ENCODE results near the gene RAB3GAP2. TPM values are rescaled to one million over a fixed set of nuclear protein-coding genes. Genes with fewer than 3 reads are reported as not detected.
"Not testable (repeated sequence)": the region's sequence is repeated elsewhere in the genome, so short reads cannot be mapped to it uniquely, and the experiment has no call there.

RAB3GAP2 gene
- total RNA-seq, 2 donors from 2014 or later = 50.1 to 50.5 TPM

DNA sequence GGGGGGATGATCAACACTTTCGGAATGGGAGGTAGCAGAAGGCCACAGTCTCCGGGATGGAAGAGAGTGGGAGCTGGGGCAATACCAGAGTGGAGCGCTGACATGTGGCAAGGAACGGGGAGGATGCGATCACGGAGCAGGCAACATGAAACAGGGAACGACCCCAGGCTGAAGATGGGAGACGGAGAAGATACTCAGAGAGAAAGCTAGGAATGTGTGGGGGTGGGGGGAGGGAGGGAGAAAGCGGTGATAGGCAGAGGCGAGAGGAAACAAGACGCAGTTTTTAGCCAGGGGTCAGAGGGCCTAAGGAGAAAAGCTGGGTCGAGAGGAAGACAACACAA, 577 bp downstream of the RAB3GAP2 start:
- Mint-ChIP-seq H3K27ac (no peak overlapping the region), H3K27me3 (peaks cover 4% of the 10 kb centered on the region), H3K4me3 (no peak overlapping the region), H3K4me1 (peaks cover 9% of the 10 kb centered on the region), H3K9me3 (no peaks in the 10 kb centered on the region), H3K36me3 (ENCODE audit: low read depth) (no peaks in the 10 kb centered on the region)
- ATAC-seq (replicated peaks) = peak; percentile 2

DNA sequence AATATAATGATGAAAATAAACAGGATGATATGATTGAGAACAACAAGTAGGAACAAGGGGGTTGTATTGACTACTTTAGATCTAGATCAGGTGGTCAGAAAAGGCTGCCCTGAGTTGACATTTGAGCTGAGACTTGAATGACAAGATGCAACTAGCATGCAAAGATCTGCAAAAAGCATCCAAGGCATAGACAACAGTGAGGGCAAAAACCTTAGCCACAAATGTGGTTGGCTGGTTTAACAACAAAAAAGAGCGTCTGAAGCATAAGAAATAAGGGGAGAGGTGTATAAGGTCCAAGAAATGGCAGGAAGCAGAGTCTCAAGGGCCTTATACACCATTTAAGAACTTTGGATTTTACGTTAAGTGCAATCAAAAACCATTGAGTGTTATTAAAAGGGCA, 3.2 kb downstream of the RAB3GAP2 start:
- Mint-ChIP-seq H3K4me1 (peaks cover 9% of the 10 kb centered on the region), H3K9me3 (no peaks in the 10 kb centered on the region), H3K27ac (no peak overlapping the region), H3K36me3 (ENCODE audit: low read depth) (peaks cover 9% of the 10 kb centered on the region), H3K4me3 (no peak overlapping the region), H3K27me3 (no peaks in the 10 kb centered on the region)
- ATAC-seq (replicated peaks) = no peak

DNA sequence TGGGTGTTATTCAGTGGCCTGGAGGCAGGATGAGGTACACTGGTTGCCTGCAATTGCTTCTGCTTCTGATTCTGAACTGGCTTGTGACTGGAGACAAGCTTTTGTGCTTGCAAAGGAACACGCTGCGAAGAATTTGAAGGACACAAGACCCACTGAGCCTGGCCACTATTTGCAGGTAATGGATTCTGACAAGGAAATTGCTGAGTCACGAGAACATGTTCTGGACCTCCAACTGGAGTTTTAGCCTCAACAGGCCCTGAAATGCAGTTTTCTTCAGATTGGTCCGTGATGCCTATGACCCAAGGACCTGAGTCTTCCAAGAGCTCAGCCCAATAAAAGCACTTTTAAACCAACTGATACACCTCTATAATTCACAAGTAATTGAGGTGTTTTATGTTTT, 4.6 kb downstream of the RAB3GAP2 start:
- Mint-ChIP-seq H3K36me3 (ENCODE audit: low read depth) (peaks cover 23% of the 10 kb centered on the region), H3K27ac (no peak overlapping the region), H3K9me3 (no peaks in the 10 kb centered on the region), H3K4me3 (no peak overlapping the region), H3K4me1 (peaks cover 9% of the 10 kb centered on the region), H3K27me3 (no peaks in the 10 kb centered on the region)
- ATAC-seq (replicated peaks) = no peak

GRCh38 chr1:220260228-220260627, 12.0 kb downstream of the RAB3GAP2 start:
- not testable (repeated sequence) for H3K9me3 Mint-ChIP-seq; H3K4me3 Mint-ChIP-seq; H3K27ac Mint-ChIP-seq; H3K27me3 Mint-ChIP-seq; ATAC-seq (replicated peaks)
- peaks cover 26% of the 10 kb centered on the region for H3K4me1 Mint-ChIP-seq
- H3K36me3 Mint-ChIP-seq (ENCODE audit: low read depth) = peaks cover 51% of the 10 kb centered on the region

- not testable (repeated sequence) for H3K27ac Mint-ChIP-seq; H3K9me3 Mint-ChIP-seq; H3K4me3 Mint-ChIP-seq; ATAC-seq (replicated peaks); H3K27me3 Mint-ChIP-seq
- Mint-ChIP-seq H3K4me1 (peaks cover 28% of the 10 kb centered on the region), H3K36me3 (ENCODE audit: low read depth) (peaks cover 52% of the 10 kb centered on the region)
Observed at GRCh38 chr1:220259756-220260155, 12.5 kb downstream of the RAB3GAP2 start.

- H3K4me3 Mint-ChIP-seq; ATAC-seq (replicated peaks); H3K27ac Mint-ChIP-seq; H3K27me3 Mint-ChIP-seq; H3K9me3 Mint-ChIP-seq: not testable (repeated sequence)
- Mint-ChIP-seq H3K4me1 (peaks cover 28% of the 10 kb centered on the region), H3K36me3 (ENCODE audit: low read depth) (peaks cover 59% of the 10 kb centered on the region)
Observed at GRCh38 chr1:220256194-220256593, 16.1 kb downstream of the RAB3GAP2 start.

- Mint-ChIP-seq H3K9me3 (peaks cover 7% of the 10 kb centered on the region), H3K4me1 (peaks cover 28% of the 10 kb centered on the region), H3K27me3 (no peaks in the 10 kb centered on the region), H3K27ac (no peak overlapping the region), H3K36me3 (ENCODE audit: low read depth) (peaks cover 68% of the 10 kb centered on the region), H3K4me3 (no peak overlapping the region)
- ATAC-seq (replicated peaks) = no peak
Observed at GRCh38 chr1:220255204-220255603, 17.0 kb downstream of the RAB3GAP2 start.

GRCh38 chr1:220253290-220253689, 19.0 kb downstream of the RAB3GAP2 start:
- H3K4me1 Mint-ChIP-seq = peaks cover 22% of the 10 kb centered on the region
- peak; percentile 79 for ATAC-seq (replicated peaks)
- H3K27ac Mint-ChIP-seq, H3K4me3 Mint-ChIP-seq, H3K27me3 Mint-ChIP-seq: not testable (repeated sequence)
- H3K36me3 Mint-ChIP-seq (ENCODE audit: low read depth) = peaks cover 85% of the 10 kb centered on the region
- peaks cover 13% of the 10 kb centered on the region for H3K9me3 Mint-ChIP-seq

DNA sequence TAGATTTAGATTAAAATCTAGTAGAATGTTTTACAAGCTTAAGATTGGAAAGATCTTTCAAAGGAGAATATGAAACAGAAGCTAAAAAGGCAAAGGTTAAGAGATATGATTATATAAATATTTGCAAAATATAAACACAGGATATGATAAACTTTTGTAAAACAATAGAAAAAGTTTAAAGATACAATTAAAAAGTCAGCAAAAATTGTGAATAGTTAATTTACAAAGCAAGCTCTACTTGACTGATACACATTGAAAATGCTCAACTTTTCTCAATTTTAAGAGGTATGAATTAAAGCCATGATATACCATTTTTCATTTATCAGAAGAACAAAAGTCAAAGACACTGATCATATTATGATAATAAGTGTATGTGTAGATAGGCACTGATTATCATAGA, 21.0 kb downstream of the RAB3GAP2 start:
- no peak for ATAC-seq (replicated peaks)
- no peaks in the 10 kb centered on the region for H3K27me3 Mint-ChIP-seq
- H3K27ac Mint-ChIP-seq = no peak overlapping the region
- peaks cover 87% of the 10 kb centered on the region for H3K36me3 Mint-ChIP-seq (ENCODE audit: low read depth)
- no peak overlapping the region for H3K4me3 Mint-ChIP-seq
- H3K4me1 Mint-ChIP-seq = peaks cover 10% of the 10 kb centered on the region
- peaks cover 18% of the 10 kb centered on the region for H3K9me3 Mint-ChIP-seq

DNA sequence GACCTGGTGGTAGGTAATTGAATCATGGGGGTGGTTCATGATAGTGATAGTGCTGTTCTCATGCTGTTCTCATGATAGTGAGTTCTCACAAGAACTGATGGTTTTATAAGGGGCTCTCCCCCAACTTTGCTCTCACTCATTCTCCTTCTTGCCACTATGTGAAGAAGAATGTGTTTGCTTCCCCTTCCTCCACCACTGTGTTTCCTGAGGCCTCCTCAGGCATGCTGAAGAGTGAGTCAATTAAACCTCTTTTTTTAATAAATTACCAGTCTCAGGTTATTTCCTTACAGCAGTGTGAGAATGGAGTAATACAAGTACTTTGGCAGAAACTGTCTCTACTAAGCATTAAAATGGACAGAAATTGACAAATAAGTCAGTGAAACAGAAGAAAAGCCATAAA, 21.6 kb downstream of the RAB3GAP2 start:
- Mint-ChIP-seq H3K27ac (no peak overlapping the region), H3K27me3 (no peaks in the 10 kb centered on the region), H3K36me3 (ENCODE audit: low read depth) (peaks cover 87% of the 10 kb centered on the region), H3K4me3 (no peak overlapping the region), H3K4me1 (peaks cover 6% of the 10 kb centered on the region), H3K9me3 (peaks cover 16% of the 10 kb centered on the region)
- ATAC-seq (replicated peaks) = no peak

DNA sequence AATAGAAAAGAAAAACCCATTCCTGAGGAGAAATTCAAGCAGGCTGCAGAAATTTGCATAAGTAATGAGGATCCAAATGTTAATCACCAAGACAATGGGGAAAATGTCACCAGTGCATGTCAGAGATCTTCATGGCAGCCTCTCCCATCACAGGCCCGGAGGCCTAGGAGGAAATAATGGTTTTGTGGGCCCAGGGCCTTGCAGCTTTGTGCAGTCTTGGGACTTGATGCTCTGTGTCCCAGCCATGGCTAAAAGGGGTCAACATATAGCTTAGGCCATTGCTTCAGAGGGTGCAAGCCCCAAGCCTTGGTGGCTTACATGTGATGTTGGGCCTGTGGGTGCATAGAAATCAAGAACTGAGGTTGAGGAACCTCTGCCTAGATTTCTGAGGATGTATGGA, 22.7 kb downstream of the RAB3GAP2 start:
- no peaks in the 10 kb centered on the region for H3K4me1 Mint-ChIP-seq
- no peak for ATAC-seq (replicated peaks)
- no peaks in the 10 kb centered on the region for H3K27me3 Mint-ChIP-seq
- H3K9me3 Mint-ChIP-seq = peaks cover 16% of the 10 kb centered on the region
- peaks cover 82% of the 10 kb centered on the region for H3K36me3 Mint-ChIP-seq (ENCODE audit: low read depth)
- H3K4me3 Mint-ChIP-seq = no peak overlapping the region
- H3K27ac Mint-ChIP-seq = no peak overlapping the region

DNA sequence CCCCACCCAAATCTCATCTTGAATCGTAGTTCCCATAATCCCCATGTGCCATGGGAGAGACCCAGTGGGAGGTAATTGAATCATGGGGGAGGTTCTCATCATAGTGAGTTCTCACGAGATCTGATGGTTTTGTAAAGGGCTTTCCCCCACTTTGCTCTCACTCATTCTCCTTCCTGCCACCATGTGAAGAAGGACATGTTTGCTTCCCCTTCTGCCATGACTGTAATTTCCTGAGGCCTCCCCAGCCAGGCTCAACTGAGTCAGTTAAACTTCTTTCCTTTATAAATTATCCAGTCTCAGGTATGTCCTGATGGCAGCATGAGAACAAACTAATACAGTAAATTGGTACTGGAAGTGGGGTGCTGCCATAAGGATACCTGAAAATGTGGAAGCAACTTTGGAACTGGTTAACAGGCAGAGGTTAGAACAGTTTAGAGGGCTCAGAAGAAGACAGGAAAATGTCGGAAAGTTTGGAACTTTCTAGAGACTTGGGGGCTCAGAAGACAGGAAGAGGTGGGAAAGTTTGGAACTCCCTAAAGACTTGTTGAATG, 23.5 kb downstream of the RAB3GAP2 start:
- not testable (repeated sequence) for H3K27ac Mint-ChIP-seq; H3K4me1 Mint-ChIP-seq; H3K4me3 Mint-ChIP-seq; ATAC-seq (replicated peaks); H3K27me3 Mint-ChIP-seq
- H3K9me3 Mint-ChIP-seq = peaks cover 20% of the 10 kb centered on the region
- peaks cover 83% of the 10 kb centered on the region for H3K36me3 Mint-ChIP-seq (ENCODE audit: low read depth)

GRCh38 chr1:220245900-220246299, 26.4 kb downstream of the RAB3GAP2 start:
- H3K27ac Mint-ChIP-seq; H3K4me1 Mint-ChIP-seq; H3K27me3 Mint-ChIP-seq; ATAC-seq (replicated peaks); H3K4me3 Mint-ChIP-seq: not testable (repeated sequence)
- Mint-ChIP-seq H3K9me3 (peaks cover 17% of the 10 kb centered on the region), H3K36me3 (ENCODE audit: low read depth) (peaks cover 57% of the 10 kb centered on the region)

GRCh38 chr1:220243947-220244346, 28.3 kb downstream of the RAB3GAP2 start:
- Mint-ChIP-seq H3K4me1 (peaks cover 6% of the 10 kb centered on the region), H3K36me3 (ENCODE audit: low read depth) (peaks cover 38% of the 10 kb centered on the region), H3K27ac (no peak overlapping the region), H3K4me3 (no peak overlapping the region), H3K9me3 (peaks cover 14% of the 10 kb centered on the region), H3K27me3 (no peaks in the 10 kb centered on the region)
- ATAC-seq (replicated peaks) = no peak

GRCh38 chr1:220241072-220241663, 31.1 kb downstream of the RAB3GAP2 start:
- Mint-ChIP-seq H3K36me3 (ENCODE audit: low read depth) (peaks cover 17% of the 10 kb centered on the region), H3K9me3 (peaks cover 4% of the 10 kb centered on the region), H3K27ac (peak overlapping the region; percentile 34), H3K4me1 (peaks cover 6% of the 10 kb centered on the region), H3K27me3 (no peaks in the 10 kb centered on the region), H3K4me3 (peak overlapping the region; percentile 15)
- ATAC-seq (replicated peaks) = peak; percentile 59

DNA sequence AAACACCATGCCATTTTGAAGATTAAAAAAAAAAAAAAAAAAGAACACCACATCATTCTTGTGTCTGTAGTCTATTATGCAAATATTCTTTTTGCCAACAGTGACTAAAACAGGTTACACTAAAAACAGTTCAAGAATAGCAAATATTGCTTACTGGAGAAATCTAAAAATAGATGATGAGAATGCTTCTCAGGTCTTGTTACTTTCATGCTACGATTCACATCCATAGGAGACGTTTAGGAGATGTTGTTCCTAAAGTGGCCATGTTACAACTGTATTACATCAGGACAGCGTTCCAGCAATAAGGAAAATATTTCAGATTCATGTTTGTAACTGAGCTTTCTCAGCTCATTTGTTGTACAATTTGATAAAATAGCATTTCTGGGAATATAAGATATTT, 32.3 kb downstream of the RAB3GAP2 start:
- no peak for ATAC-seq (replicated peaks)
- Mint-ChIP-seq H3K27me3 (no peaks in the 10 kb centered on the region), H3K9me3 (peaks cover 4% of the 10 kb centered on the region), H3K4me3 (no peak overlapping the region), H3K36me3 (ENCODE audit: low read depth) (peaks cover 11% of the 10 kb centered on the region), H3K4me1 (peaks cover 10% of the 10 kb centered on the region), H3K27ac (no peak overlapping the region)
